OCI-LY7 (cell line): ENCODE measurements around the gene RGS2. TPM values are rescaled to one million over a fixed set of nuclear protein-coding genes. Genes with fewer than 3 reads are reported as not detected.

Experiments used
- total RNA-seq, 2 experiments: library from RNA; depleted of rRNA in 1 of 2; stranded (reverse); fragments of >200 nt in 1 of 2; shearing (Covaris generic) in 1 of 2; gene quantifications; 2 replicates each; pipeline ENCODE4 v1.2.3, GENCODE V29; 2014 to 2022

Gene RGS2
- total RNA-seq, 2 experiments from 2014 or later: 12.5 to 27.6 TPM

Other genes with a start within 250 kb of the RGS2 start
- gene RGS1, start 233.3 kb upstream of the RGS2 start, total RNA-seq (2014; rRNA removed; shearing (Covaris generic)): 0.79 and 0.85 TPM in 2 replicates
- 0.37 TPM in 1 of 2 replicates, not detected in the other for gene RGS1, start 233.3 kb upstream of the RGS2 start, total RNA-seq (2022)
- gene RGS13, start 172.9 kb upstream of the RGS2 start, total RNA-seq (2014; rRNA removed; shearing (Covaris generic)): 80.4 and 83.0 TPM in 2 replicates
- gene RGS13, start 172.9 kb upstream of the RGS2 start, total RNA-seq (2022): 214 and 245 TPM in 2 replicates